Endothelial cell of hepatic sinusoid (primary cell): Measurements from ENCODE around the gene FYN.

Experiments
- in situ Hi-C: cut with HindIII; loops from 2 replicates; pipeline ENCODE4 v1.10.0; 2017; ENCODE audit warnings: low sequenced_read_pairs

FYN gene

DNA sequence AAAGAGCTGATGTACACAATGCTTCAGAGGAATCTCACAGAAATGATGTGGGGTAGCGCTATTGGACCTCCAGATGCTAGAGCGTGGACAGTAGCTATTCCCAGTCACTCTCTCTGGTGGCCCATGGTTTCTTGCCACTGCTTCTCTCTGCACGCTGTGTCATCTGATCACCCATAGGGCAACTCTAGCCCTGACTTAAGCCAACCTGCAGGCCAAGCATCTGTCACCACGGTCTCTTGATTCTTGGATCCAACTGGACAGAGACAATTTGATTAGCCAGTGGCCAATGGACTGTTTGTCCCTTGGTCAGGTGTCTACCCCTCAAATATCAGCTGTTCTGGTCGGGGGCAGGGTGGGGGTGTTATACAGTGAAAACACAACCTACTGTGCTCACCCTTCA is 225.2 kb downstream of the FYN start:
- in situ Hi-C loops = loop anchor here (25.0 kb wide), 1 partner anchor 386 kb away; a partner anchor contains a TSS

DNA sequence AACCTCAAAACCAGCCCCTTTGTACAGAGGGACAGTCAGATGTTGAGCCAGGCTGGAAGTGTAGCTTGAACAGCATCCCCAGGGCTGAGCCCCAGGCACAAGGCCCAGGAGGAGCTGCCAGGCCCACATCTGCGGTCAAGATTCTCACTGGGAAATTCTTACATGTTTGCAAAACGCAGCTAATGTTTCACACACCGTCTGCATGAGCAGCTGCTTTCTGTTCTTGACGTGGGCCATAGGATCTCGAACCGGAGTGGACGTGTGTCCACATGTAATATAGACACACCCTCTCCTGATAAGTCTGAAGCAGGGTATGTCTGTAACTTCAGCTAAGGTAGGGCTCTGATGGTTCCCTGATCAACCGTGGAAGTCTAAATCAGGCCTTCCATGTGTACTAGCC is 226.3 kb downstream of the FYN start:
- in situ Hi-C loops = loop anchor here (25.0 kb wide), 1 partner anchor 385 kb away; a partner anchor contains a TSS

DNA sequence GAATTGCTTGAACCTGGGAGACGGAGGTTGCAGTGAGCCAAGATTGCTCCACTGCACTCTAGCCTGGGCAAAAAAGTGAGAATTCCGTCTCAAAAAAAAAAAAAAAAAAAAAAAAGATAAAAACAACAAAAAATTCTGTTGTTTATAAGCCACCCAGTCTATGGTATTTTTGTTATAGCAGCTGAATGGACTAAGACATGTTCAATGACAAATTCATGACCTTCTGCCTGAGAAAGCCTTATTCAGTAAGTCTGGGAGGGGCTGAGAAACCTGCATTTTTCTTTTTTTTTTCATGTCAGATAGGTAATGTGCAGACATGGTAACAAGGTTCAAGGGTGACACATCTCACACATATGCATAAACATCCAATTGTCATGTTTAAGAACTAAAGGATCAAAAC is 227.2 kb downstream of the FYN start:
- in situ Hi-C loops = loop anchor here (25.0 kb wide), 1 partner anchor 384 kb away; a partner anchor contains a TSS

DNA sequence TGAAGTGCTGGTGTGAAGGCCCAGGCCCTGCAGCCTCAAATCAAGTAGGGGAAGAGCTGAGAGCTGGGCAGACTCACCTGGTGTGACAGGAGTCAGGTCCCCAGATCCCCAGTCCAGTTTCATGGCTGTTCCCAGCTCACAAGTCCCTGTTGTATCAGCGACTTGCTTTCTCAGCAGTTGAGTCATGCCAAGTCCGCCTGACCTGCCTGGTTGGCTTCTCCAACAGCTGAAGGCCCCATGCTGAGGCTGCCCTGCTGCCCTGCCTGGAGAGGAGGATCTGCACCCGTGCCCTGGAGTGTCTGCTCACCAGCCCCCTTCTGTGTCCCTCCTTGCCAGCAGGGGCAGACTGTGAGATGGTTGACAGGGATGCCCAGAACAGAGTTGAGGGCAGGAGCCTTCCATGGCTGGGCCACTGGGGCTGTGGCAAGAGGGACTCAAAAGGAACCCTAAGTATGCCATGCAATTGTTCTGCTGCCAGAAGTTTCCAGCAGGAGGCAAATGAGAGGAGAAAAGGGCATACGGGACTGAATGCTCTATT is 228.3 kb downstream of the FYN start:
- in situ Hi-C loops = loop anchor here (25.0 kb wide), 1 partner anchor 383 kb away; a partner anchor contains a TSS

DNA sequence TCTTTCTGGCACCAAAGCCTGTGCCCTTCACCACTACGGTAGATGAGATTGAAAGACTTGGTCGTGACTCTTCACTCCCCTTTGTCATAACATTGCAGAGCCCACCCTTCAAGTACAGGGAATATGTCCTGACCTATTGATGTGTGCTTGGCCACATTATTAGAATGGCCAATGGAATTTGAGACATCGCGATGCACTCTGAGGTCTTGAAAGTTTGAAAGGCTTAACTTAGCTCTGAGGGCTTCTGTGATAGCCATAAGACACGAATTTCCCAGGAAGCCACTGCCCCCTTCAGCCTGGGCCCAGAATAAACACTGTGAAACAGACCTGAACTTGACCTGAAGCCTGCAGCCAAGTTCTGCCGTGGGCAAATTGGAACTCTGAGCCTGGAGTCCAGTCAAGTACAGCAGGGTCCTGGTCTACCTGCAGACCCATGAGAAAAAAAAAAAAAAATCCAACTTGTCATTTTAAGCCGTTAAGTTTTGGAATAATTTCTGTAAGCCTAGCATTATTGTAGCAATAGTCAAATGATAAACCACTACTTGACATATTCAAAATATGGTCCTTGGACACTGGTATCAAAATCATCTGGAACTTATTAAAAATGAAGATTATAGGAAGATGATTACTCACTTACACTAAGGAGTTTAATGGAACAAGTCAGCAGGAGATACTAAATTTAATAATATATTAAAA is 230.6 kb downstream of the FYN start:
- in situ Hi-C loops = loop anchor here (25.0 kb wide), 1 partner anchor 380 kb away; a partner anchor contains a TSS

DNA sequence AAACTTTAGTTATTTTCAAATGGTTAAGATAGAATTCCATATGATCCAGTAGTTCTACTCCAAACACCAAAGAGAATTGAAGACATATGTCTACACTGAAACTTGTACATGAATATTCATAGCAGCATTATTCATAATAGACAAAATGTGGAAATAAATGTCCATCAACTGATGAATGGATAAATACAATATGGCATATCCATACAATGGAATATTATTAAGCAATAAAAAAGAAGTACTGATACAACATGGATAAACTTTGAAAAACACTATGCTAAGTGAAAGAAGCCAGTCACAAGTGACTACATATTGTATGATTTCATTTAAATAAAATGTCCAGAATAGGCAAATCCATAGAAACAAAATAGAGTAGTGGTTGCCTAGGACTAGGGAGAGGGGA is 234.0 kb downstream of the FYN start:
- in situ Hi-C loops = loop anchor here (25.0 kb wide), 1 partner anchor 377 kb away; a partner anchor contains a TSS

DNA sequence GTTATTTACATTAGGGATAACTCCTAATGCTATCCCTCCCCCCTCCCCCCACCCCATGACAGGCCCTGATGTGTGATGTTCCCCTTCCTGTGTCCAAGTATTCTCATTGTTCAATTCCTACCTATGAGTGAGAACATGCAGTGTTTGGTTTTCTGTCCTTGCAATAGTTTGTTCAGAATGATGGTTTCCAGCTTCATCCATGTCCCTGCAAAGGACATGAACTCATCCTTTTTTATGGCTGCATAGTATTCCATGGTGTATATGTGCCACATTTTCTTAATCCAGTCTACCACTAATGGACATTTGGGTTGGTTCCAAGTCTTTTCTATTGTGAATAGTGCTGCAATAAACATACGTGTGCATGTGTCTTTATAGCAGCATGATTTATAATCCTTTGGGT is 238.3 kb downstream of the FYN start:
- in situ Hi-C loops = loop anchor here (25.0 kb wide), 1 partner anchor 373 kb away; a partner anchor contains a TSS

DNA sequence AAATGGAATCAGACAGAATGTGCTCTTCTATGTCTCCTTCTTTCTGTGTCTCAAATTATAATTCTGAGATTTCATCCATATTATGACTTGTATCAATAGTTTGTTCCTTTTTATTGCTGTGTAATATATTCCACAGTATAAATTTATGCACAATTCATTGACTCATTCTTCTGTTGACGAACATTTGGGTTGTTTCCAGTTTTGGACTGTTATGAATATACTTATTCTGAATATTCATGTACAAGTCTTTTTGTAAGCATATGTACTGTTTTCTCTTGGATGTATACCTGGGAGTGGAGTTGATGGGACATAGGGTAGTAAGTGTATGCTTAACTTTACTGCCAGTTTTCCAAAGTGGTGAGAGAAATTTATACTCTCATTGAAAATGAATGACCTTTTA is 239.4 kb downstream of the FYN start:
- in situ Hi-C loops = loop anchor here (25.0 kb wide), 1 partner anchor 372 kb away; a partner anchor contains a TSS

DNA sequence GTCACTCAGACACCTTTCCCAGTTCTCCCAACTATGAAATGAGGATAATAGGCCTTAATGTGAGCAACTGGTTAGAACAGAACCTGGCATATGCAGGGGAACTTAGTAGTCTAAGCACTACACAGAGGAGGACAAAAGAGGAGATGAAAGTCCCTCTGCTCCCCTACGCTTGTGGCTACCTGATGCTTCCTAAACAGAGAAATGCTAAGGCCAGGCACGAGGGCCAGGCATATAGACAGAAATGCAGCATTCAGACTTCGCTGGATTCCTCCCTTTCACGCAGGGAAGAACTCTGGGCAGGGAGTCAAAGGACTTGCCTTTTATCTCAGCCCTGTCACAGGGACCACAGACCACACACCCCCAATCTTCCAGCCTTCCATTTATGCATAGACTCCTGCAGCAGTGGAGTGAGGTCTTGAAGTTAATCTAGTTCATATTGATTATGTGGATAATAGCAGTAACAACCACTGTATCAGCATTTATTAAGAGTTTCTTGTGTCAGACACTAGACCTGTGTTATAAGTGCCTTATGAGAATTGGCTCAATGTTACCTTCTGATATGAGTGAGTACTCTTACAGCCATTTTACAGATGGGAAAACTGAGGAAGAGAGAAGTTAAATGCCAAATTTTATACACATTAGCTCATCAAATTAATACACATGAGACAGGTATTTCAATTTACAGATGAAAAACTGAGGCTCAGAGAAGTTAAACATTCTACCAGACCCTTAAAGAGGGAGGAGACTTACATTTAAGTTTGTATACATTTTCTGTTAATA is 240.6 kb downstream of the FYN start:
- in situ Hi-C loops = loop anchor here (25.0 kb wide), 1 partner anchor 370 kb away; a partner anchor contains a TSS

DNA sequence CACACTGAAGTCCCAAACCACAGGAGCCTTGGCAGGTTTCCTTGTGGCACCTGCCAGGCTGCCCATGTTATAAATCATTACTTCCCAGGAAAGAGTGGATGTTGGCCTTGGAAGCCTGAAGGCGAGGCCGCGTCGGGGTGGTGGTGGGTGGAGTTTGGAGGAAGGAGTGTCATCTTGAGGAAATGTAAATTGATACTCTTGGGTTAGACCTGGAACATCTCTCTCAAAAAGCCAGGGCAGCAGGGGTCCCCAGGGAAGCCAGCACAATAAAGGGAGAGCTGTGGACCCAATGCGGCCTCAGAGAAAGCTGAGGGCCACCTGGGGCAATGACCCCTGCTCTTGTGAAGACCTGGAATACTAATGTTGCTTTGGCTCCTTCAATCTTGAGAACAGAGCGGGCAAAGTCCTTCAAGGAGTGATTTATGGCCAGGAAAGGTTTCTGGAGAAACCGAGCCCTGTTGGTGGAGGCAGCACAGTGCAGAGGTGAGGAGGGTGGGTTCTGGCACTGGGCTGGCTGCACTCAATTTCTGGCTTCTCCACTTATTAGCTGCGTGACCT is 241.3 kb downstream of the FYN start:
- in situ Hi-C loops = loop anchor here (25.0 kb wide), 1 partner anchor 370 kb away; a partner anchor contains a TSS

DNA sequence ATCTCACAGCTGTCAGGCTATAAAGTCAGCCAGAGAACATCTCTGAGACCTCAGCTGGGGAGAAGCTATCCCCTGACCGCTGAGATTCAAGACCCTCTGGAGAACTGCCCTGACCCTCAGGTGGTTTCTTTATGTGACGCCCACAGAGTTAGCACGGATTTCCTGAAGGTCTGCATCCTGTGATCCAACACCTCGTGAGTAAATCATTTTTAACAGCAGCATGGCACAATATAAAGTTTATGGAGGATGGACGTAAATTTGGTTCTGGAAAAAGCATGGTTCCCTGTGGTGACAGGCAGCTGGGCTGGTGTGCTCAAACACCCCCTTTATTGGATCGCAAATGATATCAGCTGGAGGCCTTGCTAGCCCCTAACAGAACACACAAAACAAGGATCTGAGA is 242.2 kb downstream of the FYN start:
- in situ Hi-C loops = loop anchor here (25.0 kb wide), 1 partner anchor 369 kb away; a partner anchor contains a TSS

DNA sequence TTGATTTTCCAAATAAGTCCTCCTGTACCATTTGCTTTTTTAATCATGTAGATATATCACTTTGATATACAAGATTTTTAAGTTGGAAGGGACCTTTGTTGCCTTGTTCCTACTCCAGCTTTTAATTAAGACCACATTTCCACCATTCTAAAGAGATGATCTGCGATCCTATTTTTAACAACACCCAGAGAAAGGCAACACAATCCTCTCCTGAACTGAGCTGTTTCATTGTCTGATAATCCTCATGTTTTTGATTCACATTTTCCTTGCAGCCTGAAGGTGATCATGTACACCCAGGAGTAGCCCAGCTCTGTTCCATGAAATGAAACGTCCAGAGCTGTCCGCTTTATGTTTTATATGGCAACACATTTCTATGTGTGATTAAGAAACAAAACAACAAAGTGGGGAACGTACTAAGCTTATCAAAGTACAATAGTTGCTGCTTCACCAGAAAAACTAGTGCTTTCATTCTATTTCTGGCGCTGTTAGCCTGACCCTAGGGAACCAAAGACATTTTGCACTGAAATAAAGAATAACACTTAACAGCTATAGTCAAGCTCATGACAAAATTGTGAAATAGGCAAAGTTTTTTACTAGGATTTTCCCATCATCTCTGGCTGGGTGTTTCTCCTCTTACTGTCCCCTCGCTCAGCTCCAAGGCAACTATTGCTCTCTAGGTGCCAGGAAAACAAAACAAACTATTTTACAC is 245.0 kb downstream of the FYN start:
- in situ Hi-C loops = loop anchor here (25.0 kb wide), 1 partner anchor 366 kb away; a partner anchor contains a TSS

DNA sequence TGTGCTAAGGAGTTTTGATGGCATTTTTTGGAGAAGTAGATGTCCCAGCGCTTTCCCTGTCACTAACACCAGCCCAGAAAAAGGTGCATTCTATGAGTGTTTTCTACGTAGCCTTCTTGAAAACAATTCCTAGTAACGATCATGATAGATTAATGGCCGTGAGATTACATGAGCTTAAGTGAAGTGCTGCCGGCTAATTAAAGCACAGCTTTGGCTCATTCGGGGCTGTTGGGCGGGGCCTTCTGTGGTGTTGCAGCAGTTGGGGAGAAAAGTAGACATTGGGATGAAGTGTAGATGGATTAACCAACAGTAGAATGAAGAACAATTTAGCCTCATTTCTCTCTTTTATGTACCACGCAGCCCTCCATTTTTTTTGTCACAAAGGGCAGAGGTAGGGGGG is 246.8 kb downstream of the FYN start:
- in situ Hi-C loops = loop anchor here (25.0 kb wide), 1 partner anchor 364 kb away; a partner anchor contains a TSS

DNA sequence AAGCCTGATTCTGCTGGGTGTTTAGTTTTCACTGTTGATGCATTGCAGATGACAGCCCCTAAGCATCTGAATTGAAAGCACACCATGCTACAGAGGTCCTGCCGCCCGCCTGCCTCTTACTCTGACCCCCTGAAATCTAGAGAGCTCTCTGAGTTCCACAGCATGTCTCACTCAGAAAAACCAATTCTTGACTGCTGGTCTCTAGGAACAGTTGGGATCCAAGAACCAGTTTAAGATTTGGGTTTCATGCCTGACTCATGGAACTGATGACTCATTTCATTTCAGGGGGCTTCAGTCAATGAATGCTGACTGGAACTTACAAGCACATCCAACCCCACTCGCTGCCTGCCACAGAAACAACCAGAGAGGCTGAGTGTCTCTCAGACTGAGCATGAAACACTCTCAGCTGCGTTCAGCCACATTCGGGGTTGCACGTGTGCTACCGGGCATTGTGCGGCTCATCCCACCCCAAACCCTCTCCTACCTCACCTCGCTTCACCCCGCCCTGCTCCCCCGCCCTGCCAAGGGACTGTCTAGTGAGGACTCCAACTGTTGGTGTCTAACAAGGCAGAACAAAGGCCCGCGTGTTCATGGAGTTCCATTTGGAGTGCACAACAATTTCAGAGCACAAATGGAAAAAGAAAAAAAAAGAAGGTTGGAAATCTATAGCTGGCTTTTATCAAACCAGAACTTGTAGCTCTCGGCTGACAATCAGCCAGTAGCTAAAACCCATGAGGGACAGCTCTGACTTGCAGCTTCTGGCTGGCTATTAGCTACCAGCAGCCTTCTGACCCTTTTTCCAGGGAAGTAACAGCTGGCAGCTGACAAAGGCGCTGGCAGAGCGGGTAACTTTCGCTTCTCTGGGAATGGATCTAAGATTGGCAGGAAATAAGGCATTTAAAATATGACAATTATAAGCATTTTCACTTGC is 247.5 kb downstream of the FYN start:
- in situ Hi-C loops = loop anchor here (25.0 kb wide), 1 partner anchor 363 kb away; a partner anchor contains a TSS

DNA sequence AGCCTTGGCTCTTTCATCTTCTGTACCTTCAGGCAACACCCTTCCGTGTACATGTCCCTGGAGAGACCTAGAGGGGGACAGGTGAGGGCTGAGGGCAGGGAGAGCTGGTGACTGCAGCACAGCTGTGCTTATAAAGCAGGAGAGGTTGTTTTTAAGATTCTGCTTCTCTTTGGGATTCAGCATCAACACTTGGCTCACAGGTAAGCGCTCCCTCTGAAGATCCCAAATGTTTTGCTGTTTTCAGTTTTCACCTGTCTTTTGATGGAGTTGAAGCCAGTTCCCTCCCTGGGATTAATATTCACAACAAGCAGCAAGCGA is 248.2 kb downstream of the FYN start:
- in situ Hi-C loops = loop anchor here (25.0 kb wide), 1 partner anchor 363 kb away; a partner anchor contains a TSS

DNA sequence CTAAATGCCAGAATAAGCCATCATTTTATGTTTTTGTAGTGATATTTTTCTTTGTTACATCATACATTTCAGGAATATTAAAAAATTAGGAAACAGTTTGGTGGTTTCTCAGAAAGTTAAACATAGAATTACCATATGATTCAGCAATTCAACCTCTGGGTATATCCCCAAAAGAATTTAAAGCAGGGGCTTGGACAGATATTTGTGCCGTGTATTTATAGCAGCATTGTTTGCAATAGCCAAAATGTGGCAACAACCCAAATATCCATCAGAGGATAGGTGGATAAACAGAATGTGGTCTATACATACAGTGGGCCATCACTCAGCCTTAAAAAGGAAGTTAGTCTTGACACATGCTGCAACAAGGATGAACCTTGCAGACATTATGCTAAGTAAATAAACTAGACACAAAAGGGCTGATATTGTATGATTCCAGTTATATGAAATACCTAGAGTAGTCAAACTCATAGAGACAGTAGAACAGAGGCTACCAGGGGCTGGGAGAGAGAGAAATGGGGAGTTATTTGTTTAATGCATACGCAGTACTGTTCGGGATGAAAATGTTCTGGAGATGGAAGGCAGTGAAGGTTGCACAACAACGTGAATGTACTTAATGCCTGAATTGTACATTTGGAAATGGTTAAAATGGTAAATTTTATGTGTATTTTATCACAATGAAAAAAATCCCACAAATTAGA is 248.7 kb downstream of the FYN start:
- in situ Hi-C loops = loop anchor here (25.0 kb wide), 1 partner anchor 362 kb away; a partner anchor contains a TSS

DNA sequence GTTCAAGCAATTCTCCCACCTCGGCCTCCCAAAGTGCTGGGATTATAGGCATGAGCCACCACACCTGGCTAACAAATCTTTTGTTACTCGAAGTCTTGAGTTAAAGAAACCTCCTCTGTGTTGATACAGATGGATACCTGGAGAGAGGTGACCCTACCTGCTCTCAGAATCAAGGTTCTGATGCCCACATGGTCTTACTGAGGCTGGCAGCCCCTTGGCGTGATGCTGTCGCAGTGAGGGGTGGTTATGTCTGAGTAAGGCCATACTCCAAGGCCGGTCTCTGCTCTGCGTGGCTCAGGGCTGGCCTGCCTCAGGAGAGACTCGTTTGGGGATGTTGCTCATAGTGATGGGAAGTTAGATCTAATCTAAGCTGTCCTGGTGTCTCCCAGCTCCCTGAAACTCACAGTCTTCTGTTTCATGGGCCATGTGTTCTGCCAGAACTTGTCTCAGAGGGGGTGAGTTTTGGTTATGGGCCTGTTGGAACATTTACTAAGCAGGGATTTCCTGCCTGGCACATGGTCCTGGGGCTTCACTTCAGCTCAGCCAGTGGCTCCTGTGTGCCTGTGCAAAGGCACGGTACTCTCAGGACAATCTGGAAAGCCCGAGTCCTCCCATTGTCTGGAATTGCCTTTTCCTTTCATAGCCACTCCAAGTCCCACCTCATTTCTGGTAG is 250.1 kb downstream of the FYN start:
- in situ Hi-C loops = no loop called here

DNA sequence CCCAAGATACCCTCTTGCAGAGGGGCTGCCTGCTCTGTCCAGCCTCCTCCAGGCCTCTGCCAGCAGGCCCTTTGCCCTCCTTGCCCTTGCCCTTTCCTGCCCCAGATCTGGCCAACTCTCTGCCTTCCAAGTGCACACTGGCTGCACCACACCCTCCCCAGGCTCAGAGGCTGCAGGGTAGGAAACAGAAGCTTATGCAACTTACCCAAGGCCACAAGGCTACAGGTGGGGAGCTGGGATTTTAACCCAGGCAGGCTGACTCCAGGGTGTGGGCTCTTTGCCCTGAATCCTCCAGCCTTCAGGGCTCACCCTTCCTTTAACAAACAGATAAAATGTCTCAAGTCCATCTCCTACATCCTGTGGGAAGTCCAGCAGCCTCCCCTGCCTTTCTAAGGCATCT is 253.1 kb downstream of the FYN start:
- in situ Hi-C loops = no loop called here
